H9 (cell line): Measurements from ENCODE around the gene LACRT. TPM values are rescaled to one million over a fixed set of nuclear protein-coding genes. Genes with fewer than 3 reads are reported as not detected.

ENCODE experiments used
- DNase-seq: peaks from one replicate; pipeline ENCODE4 v3.0.0-alpha.2; 2017
- H2AFZ ChIP-seq: one replicate; pipeline ENCODE4 v1.6.1; 2013; ENCODE audit warnings: mild to moderate bottlenecking, low read length, control low read depth, moderate library complexity
- H2AK5ac ChIP-seq: 2 replicates; pipeline ENCODE4 v1.6.1; 2013; ENCODE audit warnings: low read length, control low read depth, mixed read lengths; ENCODE audit not compliant: insufficient read length
- H2BK120ac ChIP-seq: one replicate; pipeline ENCODE4 v1.6.1; 2013; ENCODE audit warnings: low read depth, mild to moderate bottlenecking, low read length, control low read depth, inconsistent platforms; ENCODE audit not compliant: poor library complexity, severe bottlenecking
- H2BK12ac ChIP-seq: 2 replicates; pipeline ENCODE4 v1.6.1; 2013; ENCODE audit warnings: low read length, control low read depth, mixed read lengths, low read depth; ENCODE audit not compliant: insufficient read length
- H2BK15ac ChIP-seq: 2 replicates; pipeline ENCODE4 v1.6.1; 2013; ENCODE audit warnings: low read depth, low read length, control low read depth
- H2BK20ac ChIP-seq: one replicate; pipeline ENCODE4 v1.6.1; 2013; ENCODE audit warnings: low read depth, mild to moderate bottlenecking, low read length, control low read depth, inconsistent platforms; ENCODE audit not compliant: poor library complexity, severe bottlenecking
- H2BK5ac ChIP-seq: 2 replicates; pipeline ENCODE4 v1.6.1; 2013; ENCODE audit warnings: low read length, control low read depth, mixed read lengths; ENCODE audit not compliant: insufficient read length
- H3K14ac ChIP-seq: 2 replicates; pipeline ENCODE4 v1.6.1; 2013; ENCODE audit warnings: low read length, control low read depth; ENCODE audit not compliant: insufficient read depth
- H3K18ac ChIP-seq: 2 replicates; pipeline ENCODE4 v1.6.1; 2013; ENCODE audit warnings: low read depth, mild to moderate bottlenecking, mixed read lengths, low read length, control low read depth; ENCODE audit not compliant: insufficient read length
- H3K23ac ChIP-seq: 2 replicates; pipeline ENCODE4 v1.6.1; 2013; ENCODE audit warnings: low read length, control low read depth, mixed read lengths, low read depth; ENCODE audit not compliant: insufficient read length
- H3K23me2 ChIP-seq: 2 replicates; pipeline ENCODE4 v1.6.1; 2013; ENCODE audit warnings: low read depth, mild to moderate bottlenecking, mixed read lengths, low read length, control low read depth; ENCODE audit not compliant: insufficient read length, poor library complexity, severe bottlenecking
- H3K27ac ChIP-seq: 2 replicates; pipeline ENCODE4 v1.5.1; 2013; ENCODE audit warnings: low read length, control low read depth, mixed read lengths, low read depth; ENCODE audit not compliant: insufficient read length
- H3K27me3 ChIP-seq: 2 replicates; pipeline ENCODE4 v1.6.1; 2013; ENCODE audit warnings: low read length, control low read depth, inconsistent platforms; ENCODE audit not compliant: insufficient read depth
- H3K4ac ChIP-seq: 2 replicates; pipeline ENCODE4 v1.6.1; 2013; ENCODE audit warnings: low read depth, mild to moderate bottlenecking, control low read depth, inconsistent platforms, low read length, moderate library complexity
- H3K4me1 ChIP-seq: 2 replicates; pipeline ENCODE4 v1.6.1; 2013; ENCODE audit warnings: low read length, control low read depth, inconsistent platforms; ENCODE audit not compliant: insufficient read depth
- H3K4me2 ChIP-seq: 2 replicates; pipeline ENCODE4 v1.6.1; 2013; ENCODE audit warnings: low read length, control low read depth, mixed read lengths; ENCODE audit not compliant: insufficient read length, insufficient read depth
- H3K56ac ChIP-seq: 2 replicates; pipeline ENCODE4 v1.6.1; 2013; ENCODE audit warnings: low read depth, mild to moderate bottlenecking, mixed read lengths, low read length, control low read depth; ENCODE audit not compliant: insufficient read length
- H3K79me1 ChIP-seq: 2 replicates; pipeline ENCODE4 v1.6.1; 2013; ENCODE audit warnings: low read depth, mild to moderate bottlenecking, moderate library complexity, low read length, control low read depth, inconsistent platforms; ENCODE audit not compliant: insufficient read depth, poor library complexity, severe bottlenecking
- H3K79me2 ChIP-seq: 2 replicates; pipeline ENCODE4 v1.6.1; 2013; ENCODE audit warnings: low read length, control low read depth, inconsistent platforms; ENCODE audit not compliant: insufficient read depth
- H3K9ac ChIP-seq: 2 replicates; pipeline ENCODE4 v1.6.1; 2013; ENCODE audit warnings: low read length, control low read depth, mixed read lengths; ENCODE audit not compliant: insufficient read length; ENCODE audit errors: extremely low read depth
- H3K9me3 ChIP-seq: one replicate; pipeline ENCODE4 v1.6.1; 2013; ENCODE audit warnings: low read depth, low read length, inconsistent platforms; ENCODE audit not compliant: control insufficient read depth
- H3T11ph ChIP-seq: one replicate; pipeline ENCODE4 v1.6.1; 2013; ENCODE audit warnings: mild to moderate bottlenecking, low read length, control low read depth, inconsistent platforms
- H4K20me1 ChIP-seq: one replicate; pipeline ENCODE4 v1.6.1; 2013; ENCODE audit not compliant: control insufficient read depth, insufficient read length, insufficient read depth
- H4K5ac ChIP-seq: 2 replicates; pipeline ENCODE4 v1.6.1; 2013; ENCODE audit warnings: low read depth, mild to moderate bottlenecking, mixed read lengths, low read length, control low read depth; ENCODE audit not compliant: insufficient read length
- H4K8ac ChIP-seq: replicated peaks from 2 replicates; pipeline ENCODE4 v1.6.1; 2013; ENCODE audit warnings: low read length, control low read depth, mixed read lengths, low read depth; ENCODE audit not compliant: insufficient read length
- H4K91ac ChIP-seq: 2 replicates; pipeline ENCODE4 v1.6.1; 2013; ENCODE audit warnings: low read depth, mild to moderate bottlenecking, moderate library complexity, mixed read lengths, low read length, control low read depth; ENCODE audit not compliant: insufficient read length
- H3K27ac Mint-ChIP-seq, 3 experiments: 2 replicates in 2 of 3; 3 replicates in 1 of 3; pipeline ENCODE4 v1.8.0; 2020 to 2021; ENCODE audit warnings: mixed read lengths in 3 of 3, mild to moderate bottlenecking in 1 of 3, moderate library complexity in 1 of 3
- H3K27me3 Mint-ChIP-seq: 2 replicates; pipeline ENCODE4 v1.8.0; 2021; ENCODE audit warnings: low read depth, mild to moderate bottlenecking, moderate library complexity, mixed read lengths
- H3K36me3 Mint-ChIP-seq, 3 experiments: 2 replicates in 2 of 3; 3 replicates in 1 of 3; pipeline ENCODE4 v1.8.0; 2020 to 2021; ENCODE audit warnings: low read depth in 3 of 3, mixed read lengths in 3 of 3; ENCODE audit not compliant: insufficient read depth in 1 of 3
- H3K4me1 Mint-ChIP-seq, 2 experiments: 2 replicates each; pipeline ENCODE4 v1.8.0; 2020; ENCODE audit warnings: mixed read lengths in 2 of 2
- H3K4me3 Mint-ChIP-seq, 2 experiments: 2 replicates in 1 of 2; 3 replicates in 1 of 2; pipeline ENCODE4 v1.8.0; 2020 to 2021; ENCODE audit warnings: mild to moderate bottlenecking in 2 of 2, mixed read lengths in 2 of 2, moderate library complexity in 1 of 2
- H3K9me3 Mint-ChIP-seq, 2 experiments: 2 replicates in 1 of 2; 3 replicates in 1 of 2; pipeline ENCODE4 v1.8.0; 2020; ENCODE audit warnings: mild to moderate bottlenecking in 2 of 2, mixed read lengths in 2 of 2, moderate library complexity in 1 of 2
- CTCF ChIP-seq: fragments of 200-600 bp; sonication (generic); conservative IDR thresholded peaks from 3 replicates; pipeline ENCODE4 v1.8.0; 2021; ENCODE audit warnings: antibody characterized with exemption, mild to moderate bottlenecking
- WGBS: extraction: QIAGEN DNeasy Blood & Tissue Kit; methylation state at CpG from one replicate; pipeline ENCODE4 v1.1.7; 2013; ENCODE audit warnings: missing lambda C conversion rate, low lambda C conversion rate, mixed read lengths; ENCODE audit not compliant: insufficient read length; ENCODE audit errors: extremely low coverage; 5-methylcytosine and 5-hydroxymethylcytosine counted together
- total RNA-seq: library from RNA; stranded (reverse); gene quantifications from 2 replicates; pipeline ENCODE4 v1.2.1, GENCODE V29; 2021

LACRT gene
- total RNA-seq, 1 experiment from 2014 or later: not detected

GRCh38 chr12:54612225-54612750 is 22.4 kb downstream of the LACRT start:
- no peak for TF ChIP-seq CTCF
- Histone ChIP-seq H3K18ac (no peak overlapping the region), H3K14ac (no peak overlapping the region), H3K9me3 (no peaks in the 10 kb centered on the region), H3K4ac (no peak overlapping the region), H3K27me3 (peaks cover 27% of the 10 kb centered on the region; the same call in 1 of the 2 replicates), H3K23me2 (no peaks in the 10 kb centered on the region), H4K20me1 (no peaks in the 10 kb centered on the region), H3K79me2 (no peaks in the 10 kb centered on the region), H3K9ac (no peak overlapping the region), H2AFZ (no peak overlapping the region), H2AK5ac (no peak overlapping the region), H3K4me1 (no peaks in the 10 kb centered on the region), H4K5ac (no peak overlapping the region), H3T11ph (no peak overlapping the region), H2BK20ac (no peak overlapping the region), H4K91ac (no peak overlapping the region), H3K23ac (no peak overlapping the region), H2BK5ac (no peak overlapping the region), H2BK12ac (no peak overlapping the region), H3K27ac (no peak overlapping the region), H4K8ac (no peak overlapping the region), H3K56ac (no peak overlapping the region), H3K4me2 (no peak overlapping the region), H3K79me1 (no peaks in the 10 kb centered on the region), H2BK120ac (no peak overlapping the region), H2BK15ac (no peak overlapping the region)
- DNase-seq: peak; percentile 3
- Mint-ChIP-seq H3K27ac (no peak overlapping the region), H3K9me3 (no peaks in the 10 kb centered on the region; a peak in 1 of 5 replicates), H3K36me3 (no peaks in the 10 kb centered on the region), H3K4me1 (no peaks in the 10 kb centered on the region), H3K27me3 (peaks cover 100% of the 10 kb centered on the region), H3K4me3 (no peak overlapping the region)
- WGBS: no CpG with 5 or more reads among the region's 1 CpG
